HEK293 (cell line): ENCODE results near the gene APLP2.

Experiments
- TRIM28 ChIP-seq: IDR thresholded peaks from 2 replicates; pipeline ENCODE4 v1.6.1; 2011; ENCODE audit warnings: low read length, control low read depth, borderline replicate concordance
- YY1 ChIP-seq: fragments of 450-650 bp; formaldehyde crosslinking; IDR thresholded peaks from 2 replicates; pipeline ENCODE4 v1.5.1; 2018; ENCODE audit warnings: missing biosample characterization, missing genetic modification characterization
- ZFP41 ChIP-seq: fragments of 450-650 bp; formaldehyde crosslinking; IDR thresholded peaks from 2 replicates; pipeline ENCODE4 v1.5.1; 2016; ENCODE audit warnings: missing biosample characterization, missing genetic modification characterization, borderline replicate concordance
- ZNF157 ChIP-seq: fragments of 450-650 bp; formaldehyde crosslinking; IDR thresholded peaks from 2 replicates; pipeline ENCODE4 v1.5.1; 2016; ENCODE audit warnings: missing biosample characterization, missing genetic modification characterization
- ZNF274 ChIP-seq, 2 experiments: fragments of 200-500 bp in 1 of 2; fragments of 450-650 bp in 1 of 2; sonication (Bioruptor generic) in 1 of 2; formaldehyde crosslinking in 1 of 2; IDR thresholded peaks; 2 replicates each; pipeline versions ENCODE4 v1.5.1 to v1.6.1; 2014 to 2016; ENCODE audit warnings: borderline replicate concordance in 1 of 2, inconsistent platforms in 1 of 2, low read length in 1 of 2, missing biosample characterization in 1 of 2, missing genetic modification characterization in 1 of 2
- ZNF311 ChIP-seq: fragments of 450-650 bp; formaldehyde crosslinking; IDR thresholded peaks from 2 replicates; pipeline ENCODE4 v1.5.1; 2017; ENCODE audit warnings: missing biosample characterization, missing genetic modification characterization, borderline replicate concordance
- ZNF335 ChIP-seq: fragments of 450-650 bp; formaldehyde crosslinking; conservative IDR thresholded peaks from 2 replicates; pipeline ENCODE4 v1.5.1; 2016; ENCODE audit warnings: missing biosample characterization, missing genetic modification characterization
- ZNF48 ChIP-seq: fragments of 450-650 bp; formaldehyde crosslinking; IDR thresholded peaks from 2 replicates; pipeline ENCODE4 v1.5.1; 2016; ENCODE audit warnings: missing biosample characterization, missing genetic modification characterization
- ZNF776 ChIP-seq: fragments of 450-650 bp; formaldehyde crosslinking; IDR thresholded peaks from 2 replicates; pipeline ENCODE4 v1.5.0; 2017; ENCODE audit warnings: missing biosample characterization, missing genetic modification characterization, borderline replicate concordance
- ZNF791 ChIP-seq: fragments of 450-650 bp; formaldehyde crosslinking; IDR thresholded peaks from 2 replicates; pipeline ENCODE4 v1.5.1; 2016; ENCODE audit warnings: missing biosample characterization, missing genetic modification characterization
- TF ChIP-seq, protein P1 (sequence below): fragments of 450-650 bp; formaldehyde crosslinking; IDR thresholded peaks from 2 replicates; pipeline ENCODE4 v1.5.1; 2016; ENCODE audit warnings: missing biosample characterization, missing genetic modification characterization
- TF ChIP-seq, protein P2 (sequence below): fragments of 450-650 bp; formaldehyde crosslinking; IDR thresholded peaks from 2 replicates; pipeline ENCODE4 v1.5.1; 2016; ENCODE audit warnings: missing biosample characterization, missing genetic modification characterization, low read depth
- TF ChIP-seq, protein P3 (sequence below): fragments of 450-650 bp; formaldehyde crosslinking; IDR thresholded peaks from 2 replicates; pipeline ENCODE4 v1.5.1; 2016; ENCODE audit warnings: missing biosample characterization, missing genetic modification characterization

GRCh38 chr11:130180491-130180890 is 110.8 kb downstream of the APLP2 start:
- TF ChIP-seq ZFP41 (tag by site-specific recombination) (no peak), YY1 (tag by site-specific recombination) (no peak), ZNF311 (no peak), ZNF335 (tag by site-specific recombination) (no peak), ZNF274 (IDR thresholded peaks at IDR 0.05; ENCODE audit: low read length) (no peak), ZNF274 (tag by site-specific recombination; IDR thresholded peaks at IDR 0.05; ENCODE audit: borderline replicate concordance) (no peak), ZNF776 (no peak), TRIM28 (no peak), ZNF157 (no peak), ZNF48 (tag by site-specific recombination) (no peak), ZNF791 (tag by site-specific recombination) (no peak)
- TF ChIP-seq, protein P1, sequence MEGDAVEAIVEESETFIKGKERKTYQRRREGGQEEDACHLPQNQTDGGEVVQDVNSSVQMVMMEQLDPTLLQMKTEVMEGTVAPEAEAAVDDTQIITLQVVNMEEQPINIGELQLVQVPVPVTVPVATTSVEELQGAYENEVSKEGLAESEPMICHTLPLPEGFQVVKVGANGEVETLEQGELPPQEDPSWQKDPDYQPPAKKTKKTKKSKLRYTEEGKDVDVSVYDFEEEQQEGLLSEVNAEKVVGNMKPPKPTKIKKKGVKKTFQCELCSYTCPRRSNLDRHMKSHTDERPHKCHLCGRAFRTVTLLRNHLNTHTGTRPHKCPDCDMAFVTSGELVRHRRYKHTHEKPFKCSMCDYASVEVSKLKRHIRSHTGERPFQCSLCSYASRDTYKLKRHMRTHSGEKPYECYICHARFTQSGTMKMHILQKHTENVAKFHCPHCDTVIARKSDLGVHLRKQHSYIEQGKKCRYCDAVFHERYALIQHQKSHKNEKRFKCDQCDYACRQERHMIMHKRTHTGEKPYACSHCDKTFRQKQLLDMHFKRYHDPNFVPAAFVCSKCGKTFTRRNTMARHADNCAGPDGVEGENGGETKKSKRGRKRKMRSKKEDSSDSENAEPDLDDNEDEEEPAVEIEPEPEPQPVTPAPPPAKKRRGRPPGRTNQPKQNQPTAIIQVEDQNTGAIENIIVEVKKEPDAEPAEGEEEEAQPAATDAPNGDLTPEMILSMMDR (tag by site-specific recombination): no peak
- TF ChIP-seq, protein P2, sequence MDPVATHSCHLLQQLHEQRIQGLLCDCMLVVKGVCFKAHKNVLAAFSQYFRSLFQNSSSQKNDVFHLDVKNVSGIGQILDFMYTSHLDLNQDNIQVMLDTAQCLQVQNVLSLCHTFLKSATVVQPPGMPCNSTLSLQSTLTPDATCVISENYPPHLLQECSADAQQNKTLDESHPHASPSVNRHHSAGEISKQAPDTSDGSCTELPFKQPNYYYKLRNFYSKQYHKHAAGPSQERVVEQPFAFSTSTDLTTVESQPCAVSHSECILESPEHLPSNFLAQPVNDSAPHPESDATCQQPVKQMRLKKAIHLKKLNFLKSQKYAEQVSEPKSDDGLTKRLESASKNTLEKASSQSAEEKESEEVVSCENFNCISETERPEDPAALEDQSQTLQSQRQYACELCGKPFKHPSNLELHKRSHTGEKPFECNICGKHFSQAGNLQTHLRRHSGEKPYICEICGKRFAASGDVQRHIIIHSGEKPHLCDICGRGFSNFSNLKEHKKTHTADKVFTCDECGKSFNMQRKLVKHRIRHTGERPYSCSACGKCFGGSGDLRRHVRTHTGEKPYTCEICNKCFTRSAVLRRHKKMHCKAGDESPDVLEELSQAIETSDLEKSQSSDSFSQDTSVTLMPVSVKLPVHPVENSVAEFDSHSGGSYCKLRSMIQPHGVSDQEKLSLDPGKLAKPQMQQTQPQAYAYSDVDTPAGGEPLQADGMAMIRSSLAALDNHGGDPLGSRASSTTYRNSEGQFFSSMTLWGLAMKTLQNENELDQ (tag by site-specific recombination): no peak
- TF ChIP-seq, protein P3, sequence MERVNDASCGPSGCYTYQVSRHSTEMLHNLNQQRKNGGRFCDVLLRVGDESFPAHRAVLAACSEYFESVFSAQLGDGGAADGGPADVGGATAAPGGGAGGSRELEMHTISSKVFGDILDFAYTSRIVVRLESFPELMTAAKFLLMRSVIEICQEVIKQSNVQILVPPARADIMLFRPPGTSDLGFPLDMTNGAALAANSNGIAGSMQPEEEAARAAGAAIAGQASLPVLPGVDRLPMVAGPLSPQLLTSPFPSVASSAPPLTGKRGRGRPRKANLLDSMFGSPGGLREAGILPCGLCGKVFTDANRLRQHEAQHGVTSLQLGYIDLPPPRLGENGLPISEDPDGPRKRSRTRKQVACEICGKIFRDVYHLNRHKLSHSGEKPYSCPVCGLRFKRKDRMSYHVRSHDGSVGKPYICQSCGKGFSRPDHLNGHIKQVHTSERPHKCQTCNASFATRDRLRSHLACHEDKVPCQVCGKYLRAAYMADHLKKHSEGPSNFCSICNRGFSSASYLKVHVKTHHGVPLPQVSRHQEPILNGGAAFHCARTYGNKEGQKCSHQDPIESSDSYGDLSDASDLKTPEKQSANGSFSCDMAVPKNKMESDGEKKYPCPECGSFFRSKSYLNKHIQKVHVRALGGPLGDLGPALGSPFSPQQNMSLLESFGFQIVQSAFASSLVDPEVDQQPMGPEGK (tag by site-specific recombination): no peak
